ENCODE measurements around the gene RHD.
"Not testable (repeated sequence)": the region's sequence is repeated elsewhere in the genome, so short reads cannot be mapped to it uniquely, and the experiment has no call there.

RHD gene

DNA sequence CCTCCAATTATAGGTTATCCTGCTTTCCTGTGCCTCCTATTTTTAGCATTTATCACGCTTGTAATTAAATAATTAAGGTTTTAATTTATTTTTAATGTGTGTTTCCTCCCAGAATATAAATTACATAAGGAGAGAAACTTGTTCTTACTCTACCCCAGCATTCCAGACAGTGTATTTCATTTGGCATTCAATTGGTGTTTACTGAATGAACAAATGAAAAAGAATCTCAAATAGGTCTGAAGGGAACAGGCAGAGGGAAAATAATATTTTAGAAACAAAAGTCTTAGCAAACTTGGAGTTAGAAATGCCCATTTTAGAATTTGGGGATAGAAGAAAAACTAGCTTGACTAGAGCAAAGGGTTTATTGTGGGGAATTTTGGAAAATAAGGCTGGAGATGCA, 15.1 kb upstream of the RHD start:
- no peak for DNase-seq (ENCODE audit: low spot score)

DNA sequence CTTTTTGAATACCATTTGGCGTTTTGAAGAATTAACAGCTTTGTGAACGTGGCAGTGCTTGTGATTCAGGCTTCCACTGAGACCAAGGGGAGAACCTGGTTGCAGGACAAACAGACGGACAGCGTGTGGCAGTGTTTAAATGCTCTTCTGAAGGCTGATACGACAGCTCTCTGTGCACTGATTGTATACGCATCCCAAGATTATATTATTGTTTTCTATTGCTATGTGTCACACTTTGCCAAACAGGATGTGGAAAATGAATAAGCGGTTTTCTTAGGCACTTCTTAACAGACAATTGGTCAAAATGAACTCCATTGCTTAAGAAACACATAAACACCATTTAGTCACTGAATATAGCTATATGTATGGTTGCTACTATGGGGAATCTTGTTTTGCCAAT, 12.5 kb upstream of the RHD start:
- DNase-seq (ENCODE audit: low spot score), result not testable (repeated sequence)

DNA sequence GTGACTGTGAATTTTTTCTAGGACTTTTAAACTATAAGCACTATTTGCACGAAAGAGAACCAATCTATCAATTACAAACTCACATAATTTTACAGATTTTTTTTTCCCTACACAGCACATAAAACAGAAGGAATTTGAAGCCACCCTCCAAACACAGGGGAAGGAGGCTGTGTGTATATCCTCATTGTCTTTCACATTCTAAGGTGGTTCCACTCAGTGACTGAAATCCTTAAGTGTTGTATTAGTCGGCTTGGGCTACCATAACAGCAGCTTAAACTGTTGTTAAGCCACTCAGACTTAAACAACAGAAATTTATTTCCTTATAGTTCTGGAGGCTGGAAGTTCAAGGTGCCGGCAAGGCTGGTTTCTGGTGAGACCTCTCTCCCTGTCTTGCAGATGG, 12.0 kb upstream of the RHD start:
- not testable (repeated sequence) for DNase-seq (ENCODE audit: low spot score)

GRCh38 chr1:25266554-25267287, 5.6 kb upstream of the RHD start:
- not testable (repeated sequence) for DNase-seq (ENCODE audit: low spot score)

DNA sequence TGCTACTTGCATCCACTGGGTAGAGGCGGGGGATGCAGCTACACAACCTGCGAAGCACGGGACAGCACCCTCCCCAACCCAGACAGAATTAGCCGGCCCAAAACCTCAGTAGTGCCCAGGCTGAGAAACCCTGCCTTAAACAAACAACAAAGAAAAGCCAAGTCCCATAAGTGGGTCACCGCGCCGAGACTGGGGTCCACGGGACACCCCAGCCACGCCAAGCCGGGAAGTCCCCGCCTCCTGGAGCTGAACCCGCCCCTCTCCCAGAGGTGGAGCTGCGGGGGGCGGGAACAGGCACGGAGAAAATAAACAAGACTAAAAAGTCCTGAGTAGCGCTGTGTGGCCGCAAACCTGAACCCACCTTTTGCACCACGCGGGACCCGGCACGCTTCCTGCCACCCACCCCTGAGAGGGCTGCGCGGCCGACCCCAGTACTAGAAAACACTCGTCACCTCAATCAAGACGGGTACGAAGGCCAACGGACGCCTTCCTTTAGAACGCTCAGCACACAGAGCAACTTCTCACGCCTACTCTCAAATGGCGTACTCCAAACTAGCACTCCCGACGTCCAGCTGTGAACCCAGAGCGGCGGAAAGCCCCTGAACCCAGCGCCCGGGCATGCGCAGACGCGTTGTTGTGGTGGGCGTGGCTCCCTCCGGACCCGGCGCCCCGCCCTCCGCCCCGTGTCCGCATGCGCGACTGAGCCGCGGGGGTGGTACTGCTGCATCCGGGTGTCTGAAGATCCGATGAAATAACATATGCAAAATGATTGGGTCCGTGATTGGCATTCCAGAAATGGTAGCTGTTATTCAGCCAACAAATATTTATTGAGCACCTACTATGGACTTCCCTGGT, 4.8 kb upstream of the RHD start:
- DNase-seq (ENCODE audit: low spot score), result peak; percentile 73

GRCh38 chr1:25268143-25268760, 4.1 kb upstream of the RHD start:
- DNase-seq (ENCODE audit: low spot score), result not testable (repeated sequence)

- DNase-seq (ENCODE audit: low spot score), result not testable (repeated sequence)
Observed at GRCh38 chr1:25275648-25276047, 3.3 kb downstream of the RHD start.

GRCh38 chr1:25277295-25277694, 5.0 kb downstream of the RHD start:
- not testable (repeated sequence) for DNase-seq (ENCODE audit: low spot score)

- not testable (repeated sequence) for DNase-seq (ENCODE audit: low spot score)
Observed at GRCh38 chr1:25278358-25278757, 6.0 kb downstream of the RHD start.

DNA sequence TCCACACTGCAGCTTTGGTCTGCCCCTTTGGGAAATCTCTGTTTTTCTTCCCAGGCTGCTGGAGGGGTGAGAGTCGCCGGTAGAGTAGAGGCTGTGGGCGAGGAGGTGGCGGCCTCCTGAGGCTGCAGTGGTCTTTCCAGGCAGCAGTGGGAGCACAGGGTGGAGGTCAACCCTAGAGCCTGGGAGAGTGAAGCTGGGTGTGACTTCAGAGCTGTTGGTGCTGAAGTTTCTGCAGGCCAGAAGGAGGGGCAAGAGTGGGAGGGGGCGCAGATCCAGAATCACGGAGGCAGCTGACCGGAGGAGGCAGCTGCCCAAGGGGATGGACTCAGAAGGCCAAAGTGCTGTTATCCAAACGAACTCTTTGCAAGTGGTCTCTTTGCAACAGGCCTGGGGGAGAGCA, 6.5 kb downstream of the RHD start:
- not testable (repeated sequence) for DNase-seq (ENCODE audit: low spot score)

DNA sequence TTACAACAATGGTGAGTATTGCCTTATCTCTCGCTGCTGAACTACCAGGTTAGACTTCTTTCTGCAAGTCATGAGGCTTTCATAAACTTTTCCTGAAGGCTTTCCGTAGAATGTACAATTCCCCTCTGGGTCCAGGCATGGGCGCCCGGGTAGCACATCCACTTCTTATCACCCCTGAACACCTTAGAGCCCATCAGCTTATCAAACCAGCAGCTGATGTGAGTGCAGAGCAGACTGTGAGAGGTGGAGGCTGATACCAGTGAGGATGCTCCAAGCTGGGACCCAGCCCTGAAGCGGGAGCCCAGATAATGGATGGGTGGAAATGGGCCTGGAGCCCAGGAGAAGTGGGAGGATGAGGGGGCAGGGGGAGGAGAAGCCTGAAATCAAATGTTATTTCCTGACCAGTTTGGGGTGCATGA, 7.4 kb downstream of the RHD start:
- DNase-seq (ENCODE audit: low spot score), result not testable (repeated sequence)

GRCh38 chr1:25285862-25286261, 13.6 kb downstream of the RHD start:
- DNase-seq (ENCODE audit: low spot score), result not testable (repeated sequence)

DNA sequence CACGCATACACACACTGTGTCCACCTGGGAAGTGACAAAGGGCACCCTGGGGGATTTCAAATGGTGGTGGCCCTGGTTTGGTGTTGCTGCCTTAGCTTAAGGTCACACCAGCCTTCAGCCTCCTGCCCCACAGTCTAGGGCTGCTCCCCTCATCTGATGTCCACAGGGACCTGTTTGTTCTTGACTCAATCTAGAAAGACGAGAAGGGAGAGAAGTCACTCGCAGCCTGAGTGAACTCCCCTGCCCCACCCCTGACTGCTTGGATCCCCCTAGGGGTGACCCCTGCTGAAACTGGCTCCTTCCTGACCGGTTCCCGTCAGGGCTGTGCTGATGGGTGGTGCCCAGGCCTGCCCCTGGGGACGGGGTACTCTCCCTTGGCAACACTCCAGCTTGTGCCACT, 14.9 kb downstream of the RHD start:
- DNase-seq (ENCODE audit: low spot score), result not testable (repeated sequence)

DNA sequence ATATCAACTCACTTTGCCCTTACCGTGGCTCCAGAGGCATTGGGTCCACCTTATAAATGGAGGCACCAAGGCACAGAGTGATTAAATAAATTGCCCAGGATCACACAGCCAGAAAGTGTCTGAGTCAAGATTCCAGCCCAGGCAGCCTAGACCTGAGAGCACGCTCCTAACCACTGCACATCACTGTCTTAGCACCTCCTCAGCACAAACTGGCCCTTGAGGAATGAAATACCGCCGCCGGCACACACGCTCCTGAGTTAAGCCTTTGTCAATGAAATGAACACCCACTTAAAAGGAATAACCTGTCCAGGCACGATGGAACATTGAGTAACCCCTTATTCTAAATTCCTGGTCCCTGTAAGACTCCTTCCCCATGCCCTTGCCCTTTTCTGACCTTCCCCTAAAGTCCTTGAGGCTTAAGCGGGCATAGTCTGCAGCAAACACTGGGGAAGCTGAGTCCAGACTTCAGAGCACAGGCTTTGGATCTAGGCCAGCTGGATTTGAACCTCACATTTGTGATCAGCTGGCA, 16.3 kb downstream of the RHD start:
- not testable (repeated sequence) for DNase-seq (ENCODE audit: low spot score)

GRCh38 chr1:25290043-25290442, 17.7 kb downstream of the RHD start:
- DNase-seq (ENCODE audit: low spot score), result not testable (repeated sequence)

DNA sequence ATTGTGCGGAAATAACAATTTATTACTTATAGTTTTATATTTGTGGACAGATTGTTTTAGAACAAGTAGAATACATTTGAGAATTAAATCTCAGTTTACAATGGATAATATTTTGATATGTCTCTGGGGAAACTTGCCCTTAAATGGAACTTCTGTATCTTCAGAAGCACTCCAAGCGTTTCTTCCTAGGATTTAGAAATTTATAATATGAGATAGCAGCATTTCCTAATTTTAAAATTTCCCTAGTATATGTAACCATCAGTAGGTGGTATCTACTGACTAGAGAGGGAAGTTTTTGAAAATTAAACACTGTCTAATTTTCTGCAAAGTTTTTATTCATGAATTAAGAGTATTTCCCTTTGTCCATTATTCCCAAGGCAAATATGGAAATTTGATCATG, 21.1 kb downstream of the RHD start:
- DNase-seq (ENCODE audit: low spot score), result not testable (repeated sequence)

DNA sequence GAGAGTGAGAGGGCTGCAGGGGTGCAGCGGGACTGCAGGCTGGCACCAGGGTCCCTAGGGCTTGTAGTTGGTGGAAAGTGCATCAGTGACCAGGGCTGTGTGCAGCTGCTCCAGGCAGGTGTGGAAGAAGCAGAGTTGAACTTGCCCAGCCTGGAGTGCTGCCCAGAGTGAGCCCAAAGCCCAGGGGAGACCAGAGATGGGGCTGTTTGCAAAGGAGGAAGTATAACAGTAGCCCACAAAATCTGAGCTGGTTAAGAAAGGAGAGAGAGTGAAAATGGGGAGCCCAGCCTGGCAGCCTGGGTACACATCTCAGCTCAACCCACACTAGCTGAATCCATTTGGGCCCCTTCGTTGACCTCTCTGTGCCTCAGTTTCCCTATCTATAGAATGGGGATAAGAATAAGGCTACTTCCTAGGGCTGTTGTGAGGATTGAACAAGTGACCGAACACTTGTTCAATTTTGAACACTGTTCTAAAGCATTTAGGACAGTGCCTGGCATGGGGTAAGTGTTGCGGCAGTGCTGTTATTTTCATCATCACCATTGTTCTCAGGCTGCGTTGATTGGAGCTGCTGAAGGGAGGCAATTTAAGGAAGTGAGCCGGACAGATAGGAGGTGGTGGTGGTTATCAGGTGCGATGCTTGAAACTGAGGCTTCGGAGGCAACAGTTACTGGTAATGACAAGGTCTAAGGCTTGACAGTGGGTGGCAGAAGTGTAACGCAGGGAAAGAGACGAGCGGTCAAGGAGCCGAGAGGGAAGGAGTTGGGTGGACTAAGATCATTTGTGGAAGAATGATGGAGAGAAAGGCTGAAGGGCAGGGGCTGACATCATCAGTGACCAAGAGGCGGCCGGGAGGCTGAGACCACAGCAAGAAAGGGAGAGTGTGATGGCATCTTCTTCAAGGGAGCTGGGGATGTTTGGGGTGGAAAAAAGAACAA, 22.8 kb downstream of the RHD start:
- not testable (repeated sequence) for DNase-seq (ENCODE audit: low spot score)

- DNase-seq (ENCODE audit: low spot score), result not testable (repeated sequence)
Observed at GRCh38 chr1:25296501-25296900, 24.2 kb downstream of the RHD start.

- DNase-seq (ENCODE audit: low spot score), result not testable (repeated sequence)
Observed at GRCh38 chr1:25300729-25301128, 28.4 kb downstream of the RHD start.

DNA sequence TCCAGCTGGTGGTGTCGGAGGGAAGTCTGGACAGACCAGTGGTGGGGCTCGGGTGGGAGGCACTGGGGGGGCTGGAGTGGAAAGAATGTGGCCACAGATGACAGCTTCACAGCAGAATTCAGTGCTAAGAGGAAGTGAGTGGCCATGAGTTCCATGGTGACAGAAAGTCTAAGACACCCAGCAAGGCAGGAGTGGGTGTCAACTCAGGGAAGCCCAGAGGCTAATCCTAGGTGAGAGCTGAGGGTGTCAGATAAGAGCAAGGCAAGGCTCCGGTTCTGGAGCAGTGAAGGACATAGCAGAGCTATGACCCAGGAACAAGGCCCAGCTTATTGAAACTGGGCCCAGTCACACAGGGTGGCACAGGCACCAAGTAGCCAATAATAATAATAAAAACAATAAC, 30.0 kb downstream of the RHD start:
- not testable (repeated sequence) for DNase-seq (ENCODE audit: low spot score)

- DNase-seq (ENCODE audit: low spot score), result not testable (repeated sequence)
Observed at GRCh38 chr1:25304936-25305335, 32.6 kb downstream of the RHD start.

All from HuH-7.5 (cell line).